Muscle layer of colon (tissue), 2 donors: ENCODE measurements around the gene MYT1.
"Not testable (repeated sequence)": the region's sequence is repeated elsewhere in the genome, so short reads cannot be mapped to it uniquely, and the experiment has no call there.

Source experiments
- H3K27ac ChIP-seq: one replicate; pipeline ENCODE4 v1.7.0; 2013; ENCODE audit warnings: low read depth, mild to moderate bottlenecking, low read length, moderate library complexity
- H3K27me3 ChIP-seq, 2 donors: one replicate each; pipeline ENCODE4 v1.7.0; 2013; ENCODE audit warnings: low read length in 2 of 2, mild to moderate bottlenecking in 2 of 2; ENCODE audit not compliant: insufficient read depth in 2 of 2, control insufficient read depth in 1 of 2
- H3K36me3 ChIP-seq: one replicate; pipeline ENCODE4 v1.7.0; 2013; ENCODE audit warnings: mild to moderate bottlenecking, low read length; ENCODE audit not compliant: insufficient read depth
- H3K4me1 ChIP-seq: one replicate; pipeline ENCODE4 v1.7.0; 2013; ENCODE audit warnings: mild to moderate bottlenecking, low read length; ENCODE audit not compliant: insufficient read depth
- H3K4me3 ChIP-seq, 2 donors: one replicate each; pipeline ENCODE4 v1.7.0; 2013; ENCODE audit warnings: low read length in 2 of 2, low read depth in 1 of 2, mild to moderate bottlenecking in 1 of 2, moderate library complexity in 1 of 2
- H3K9ac ChIP-seq: one replicate; pipeline ENCODE4 v1.7.0; 2013; ENCODE audit warnings: low read length
- H3K9me3 ChIP-seq: one replicate; pipeline ENCODE4 v1.7.0; 2013; ENCODE audit warnings: mild to moderate bottlenecking, low read length
- donor health status: abdominal sarcoma.
- donor health status: Adenocarcinoma of cecum.

The MYT1 gene

DNA sequence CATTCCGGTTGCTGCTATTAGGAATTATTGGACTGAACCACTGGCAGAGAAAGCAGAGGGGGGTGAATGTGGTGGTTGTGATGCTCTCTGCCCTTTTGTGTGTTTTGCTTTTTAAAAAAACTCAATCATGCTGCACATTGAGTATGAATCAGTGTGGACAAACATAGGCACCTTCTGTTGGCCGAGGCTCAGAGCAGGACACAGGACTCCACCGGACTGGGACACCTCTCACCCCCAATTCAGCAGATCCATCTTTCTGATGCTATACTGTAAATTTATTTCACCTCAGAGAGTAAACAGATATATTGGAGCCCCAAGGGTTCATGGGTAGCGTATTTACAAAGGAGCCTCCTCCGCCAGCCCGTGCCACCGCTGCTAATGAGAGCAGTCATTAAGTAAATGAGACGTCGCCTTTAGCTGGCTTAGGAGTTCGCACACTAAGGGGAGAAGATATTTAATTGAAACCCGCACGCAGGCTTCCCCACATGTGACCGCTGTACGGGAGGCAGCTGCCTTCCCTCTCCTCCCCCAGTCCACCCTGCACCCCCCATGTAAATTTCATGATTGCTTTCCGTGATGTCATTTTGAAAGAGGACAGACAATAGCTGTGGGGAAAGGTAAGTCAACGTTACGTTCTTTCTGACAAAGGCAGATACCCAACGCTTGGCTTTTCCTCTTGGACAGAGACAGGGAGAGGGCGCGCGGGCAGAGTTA, at the start of gene MYT1:
Gene MYT1, plus strand, starts transcription at position 330 of the 714 bp plus-strand sequence. CDS start 34,410 bp downstream, outside the sequence.
- Histone ChIP-seq H3K9me3 (no peaks in the 10 kb centered on the region), H3K27ac (no peak within 1 kb of the TSS), H3K4me1 (no peaks in the 10 kb centered on the region), H3K36me3 (no peaks in the 10 kb centered on the region), H3K27me3 (peaks cover 33 to 50% of the 10 kb centered on the region in 2 donors), H3K4me3 (no peak within 1 kb of the TSS), H3K9ac (no peak within 1 kb of the TSS)

- H3K36me3 ChIP-seq: no peaks in the 10 kb centered on the region
- H3K4me3 ChIP-seq: no peak overlapping the region
- no peaks in the 10 kb centered on the region for H3K4me1 ChIP-seq
- no peaks in the 10 kb centered on the region for H3K9me3 ChIP-seq
- H3K27ac ChIP-seq: no peak overlapping the region
- H3K27me3 ChIP-seq: no peaks in the 10 kb centered on the region
- H3K9ac ChIP-seq: no peak overlapping the region
Observed at GRCh38 chr20:64115171-64115911, 48.9 kb upstream of the MYT1 start.

DNA sequence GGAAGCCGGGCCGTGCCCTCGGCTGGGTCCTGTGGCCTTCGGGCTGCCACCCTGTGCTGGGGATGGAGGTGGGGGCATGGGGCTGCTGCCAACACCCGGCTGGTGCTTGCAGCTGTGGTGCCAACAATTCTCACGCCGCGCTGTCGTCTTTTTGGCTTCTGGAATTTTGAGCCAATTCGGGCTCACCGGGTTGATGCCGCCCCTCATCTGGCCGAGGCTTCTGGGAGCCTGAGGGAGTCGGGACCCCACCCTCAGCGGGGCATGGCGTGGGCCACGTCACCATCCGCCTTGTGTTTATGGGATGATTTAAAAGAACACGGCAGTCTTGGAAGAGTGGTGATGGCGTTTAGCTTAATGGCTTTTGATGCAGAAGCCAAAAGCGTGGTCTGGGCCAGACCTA, 48.2 kb upstream of the MYT1 start:
- Histone ChIP-seq H3K9ac (no peak overlapping the region), H3K4me1 (no peaks in the 10 kb centered on the region), H3K27ac (no peak overlapping the region), H3K9me3 (no peaks in the 10 kb centered on the region), H3K4me3 (no peak overlapping the region), H3K36me3 (no peaks in the 10 kb centered on the region), H3K27me3 (peaks cover 0 to 5% of the 10 kb centered on the region in 2 donors)

DNA sequence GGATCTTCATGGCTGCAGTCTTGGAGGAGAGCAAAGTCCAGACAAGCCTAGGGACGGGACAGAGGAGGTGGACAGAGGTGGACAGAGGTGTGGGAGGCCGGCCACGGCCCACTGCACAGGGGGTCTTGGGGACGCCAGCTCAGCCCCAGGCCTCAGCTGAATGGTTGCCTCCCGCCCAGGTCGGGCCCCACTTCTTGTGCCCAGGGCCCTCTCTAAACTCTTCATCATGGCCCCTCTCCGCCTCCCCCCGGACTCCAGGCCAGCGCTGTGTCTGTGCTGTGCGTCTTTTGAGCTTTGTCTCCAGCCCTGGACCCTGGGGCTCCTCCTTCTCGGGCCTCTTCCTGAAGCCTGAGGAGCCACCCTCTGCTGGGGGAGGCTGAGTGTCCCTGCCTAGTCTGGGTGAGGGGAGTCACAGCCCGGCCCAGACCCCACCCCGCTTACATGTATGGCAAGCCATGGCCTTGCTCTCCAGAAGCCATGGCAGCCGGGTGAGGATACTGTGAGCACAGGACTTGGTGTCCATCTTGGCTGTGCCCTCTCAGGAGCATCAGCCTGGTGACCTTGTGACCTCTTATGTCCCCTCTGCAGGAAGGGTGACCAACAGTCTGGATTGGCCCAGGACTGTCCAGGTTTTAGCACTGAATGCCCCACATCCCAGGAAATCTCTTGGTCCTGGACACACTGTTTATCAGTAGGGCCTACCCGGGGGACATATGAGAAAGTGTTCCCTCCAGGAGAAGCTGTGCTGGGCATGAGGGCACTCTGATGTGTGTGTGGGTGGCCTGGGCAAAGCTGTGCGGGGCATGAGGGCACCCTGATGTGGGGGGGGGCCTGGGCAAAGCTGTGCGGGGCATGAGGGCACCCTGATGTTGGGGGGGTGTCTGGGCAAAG, 47.5 kb upstream of the MYT1 start:
- H3K9ac ChIP-seq: no peak overlapping the region
- H3K4me3 ChIP-seq: no peak overlapping the region
- H3K36me3 ChIP-seq: no peaks in the 10 kb centered on the region
- no peaks in the 10 kb centered on the region for H3K9me3 ChIP-seq
- peaks cover 0 to 12% of the 10 kb centered on the region in 2 donors for H3K27me3 ChIP-seq
- H3K4me1 ChIP-seq: no peaks in the 10 kb centered on the region
- no peak overlapping the region for H3K27ac ChIP-seq

GRCh38 chr20:64117432-64117777, 46.8 kb upstream of the MYT1 start:
- H3K27me3 ChIP-seq: peaks cover 0 to 17% of the 10 kb centered on the region in 2 donors
- H3K4me3 ChIP-seq, H3K36me3 ChIP-seq: not testable (repeated sequence)

DNA sequence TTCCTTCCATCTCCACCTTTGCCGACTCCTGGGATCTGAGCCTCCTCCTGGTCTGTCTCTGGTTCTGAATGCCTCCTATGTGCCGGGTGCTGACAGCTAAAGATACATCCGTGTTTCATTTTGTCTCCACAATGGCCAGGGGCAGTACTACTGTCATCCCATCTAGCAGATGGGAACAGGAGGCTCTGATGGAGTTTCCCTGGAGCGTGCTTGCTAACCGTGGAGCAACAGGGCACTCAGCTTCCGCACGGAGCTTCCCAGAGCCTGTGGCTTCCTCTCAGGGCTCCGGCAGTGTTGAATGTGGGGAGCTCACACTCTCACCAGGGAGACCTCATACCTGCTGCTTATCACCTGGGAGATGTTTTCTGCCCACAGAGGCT, 45.0 kb upstream of the MYT1 start:
- no peaks in the 10 kb centered on the region for H3K9me3 ChIP-seq
- no peak overlapping the region for H3K27ac ChIP-seq
- H3K4me1 ChIP-seq: no peaks in the 10 kb centered on the region
- H3K36me3 ChIP-seq: no peaks in the 10 kb centered on the region
- H3K27me3 ChIP-seq: peaks cover 0 to 17% of the 10 kb centered on the region in 2 donors
- H3K9ac ChIP-seq: no peak overlapping the region
- H3K4me3 ChIP-seq: no peak overlapping the region

More at GRCh38 chr20:64117432-64117777, 46.8 kb upstream of the MYT1 start:
- H3K27ac ChIP-seq, H3K4me1 ChIP-seq, H3K9ac ChIP-seq, H3K9me3 ChIP-seq: not testable (repeated sequence)

DNA sequence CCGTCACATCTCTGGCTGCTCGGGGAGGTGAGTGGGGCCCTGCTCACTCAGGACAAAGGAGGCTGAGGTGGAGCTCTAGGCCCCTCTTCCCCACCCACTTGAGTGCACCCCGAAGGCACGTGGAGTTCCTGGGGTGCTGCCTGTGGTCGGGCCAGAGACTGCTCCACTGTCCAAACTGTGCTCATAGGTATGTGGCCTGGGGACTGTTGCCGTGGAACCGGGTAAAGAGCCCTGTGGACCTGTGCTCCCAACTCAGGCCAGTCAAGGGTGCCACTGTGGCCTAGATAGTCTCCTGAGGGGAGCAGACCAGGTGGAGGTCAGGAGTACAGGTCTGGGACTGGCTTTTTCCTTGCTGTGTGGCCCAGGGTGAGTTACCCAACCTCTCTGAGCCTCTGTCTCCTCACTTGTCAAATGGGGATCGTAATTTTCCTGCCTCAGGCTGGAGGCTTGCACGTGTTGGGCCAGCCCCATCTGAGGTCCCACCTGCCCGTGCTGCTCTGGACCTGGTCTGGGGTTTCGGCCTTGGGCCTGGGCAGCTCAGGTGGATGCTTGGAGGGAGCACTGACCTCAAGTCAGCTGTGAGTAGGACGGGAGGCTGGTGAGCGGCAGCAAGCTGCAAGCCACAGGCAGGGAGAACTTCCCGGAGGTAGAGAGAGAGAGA, 44.4 kb upstream of the MYT1 start:
- Histone ChIP-seq H3K9me3 (no peaks in the 10 kb centered on the region), H3K9ac (no peak overlapping the region), H3K27me3 (peaks cover 0 to 17% of the 10 kb centered on the region in 2 donors), H3K27ac (no peak overlapping the region), H3K4me1 (no peaks in the 10 kb centered on the region), H3K4me3 (peak overlapping the region in 1 of 2 donors; percentile 47), H3K36me3 (no peaks in the 10 kb centered on the region)

GRCh38 chr20:64121586-64121985, 42.7 kb upstream of the MYT1 start:
- Histone ChIP-seq H3K4me3 (no peak overlapping the region), H3K4me1 (no peaks in the 10 kb centered on the region), H3K36me3 (no peaks in the 10 kb centered on the region), H3K9ac (no peak overlapping the region), H3K9me3 (no peaks in the 10 kb centered on the region), H3K27me3 (peaks cover 0 to 17% of the 10 kb centered on the region in 2 donors), H3K27ac (no peak overlapping the region)

DNA sequence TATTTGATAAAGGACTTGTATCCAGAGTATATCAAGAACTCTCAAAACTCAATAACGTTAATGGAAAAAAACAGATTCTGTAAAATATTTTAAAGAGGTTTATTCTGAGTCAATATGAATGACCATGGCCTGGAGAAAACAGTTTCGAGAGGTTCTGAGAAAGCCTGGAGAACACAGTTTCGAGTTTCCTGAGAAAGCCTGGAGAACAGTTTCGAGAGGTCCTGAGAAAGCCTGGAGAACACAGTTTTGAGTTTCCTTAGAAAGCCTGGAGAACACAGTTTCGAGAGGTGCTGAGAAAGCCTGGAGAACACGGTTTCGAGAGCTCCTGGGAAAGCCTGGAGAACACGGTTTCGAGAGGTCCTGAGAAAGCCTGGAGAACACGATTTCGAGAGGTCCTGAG, 41.3 kb upstream of the MYT1 start:
- not testable (repeated sequence) for H3K9ac ChIP-seq, H3K36me3 ChIP-seq, H3K4me1 ChIP-seq, H3K9me3 ChIP-seq, H3K4me3 ChIP-seq, H3K27ac ChIP-seq
- peaks cover 0 to 17% of the 10 kb centered on the region in 2 donors for H3K27me3 ChIP-seq

- not testable (repeated sequence) for H3K36me3 ChIP-seq, H3K4me3 ChIP-seq, H3K9ac ChIP-seq, H3K27ac ChIP-seq, H3K4me1 ChIP-seq, H3K9me3 ChIP-seq
- peaks cover 0 to 17% of the 10 kb centered on the region in 2 donors for H3K27me3 ChIP-seq
Observed at GRCh38 chr20:64123517-64123916, 40.7 kb upstream of the MYT1 start.
